B cell (primary cell): ENCODE data around the gene ABCG1. TPM values are rescaled to one million over a fixed set of nuclear protein-coding genes. Genes with fewer than 3 reads are reported as not detected.
A peak's percentile ranks its signal among the peaks of the same experiment; 100 is the strongest.

ENCODE experiments used
- ATAC-seq: fragments of 200-7000 bp; cut with Tn5 transposase; one replicate; pipeline ENCODE4 v1.10.0; 2021; ENCODE audit warnings: low read depth, mild to moderate bottlenecking, moderate number of reproducible peaks, moderate library complexity
- CTCF ChIA-PET: fragments of 350-600 bp; sonication (Branson Sonifier 250); formaldehyde crosslinking; loops from one replicate; lab custom pipeline; 2021; ENCODE audit warnings: antibody characterized with exemption, inconsistent platforms; lab: Charles Lee
- POLR2A ChIA-PET: fragments of 350-600 bp; sonication (Branson Sonifier 250); formaldehyde crosslinking; loops from one replicate; lab custom pipeline; 2021; ENCODE audit warnings: antibody characterized with exemption; lab: Charles Lee
- DNase-seq: peaks from one replicate; pipeline ENCODE4 v3.0.0; 2013
- H2AFZ ChIP-seq: 2 replicates; pipeline ENCODE4 v1.6.1; 2012; ENCODE audit warnings: mild to moderate bottlenecking, low read depth, low read length; ENCODE audit not compliant: insufficient read depth, poor library complexity, severe bottlenecking
- H3K27ac ChIP-seq, 2 donors: 1 replicate in 1 of 2; 2 replicates in 1 of 2; pipeline ENCODE4 v1.5.1; 2012 to 2013; ENCODE audit warnings: low read length in 2 of 2, mild to moderate bottlenecking in 2 of 2, moderate library complexity in 1 of 2
- H3K27me3 ChIP-seq, 4 experiments: fragments of 200-600 bp in 1 of 4; sonication (generic) in 1 of 4; replicated peaks in 1 of 4; 1 replicate in 2 of 4; 2 replicates in 2 of 4; pipeline versions ENCODE4 v1.6.1 to v1.7.0; 2013 to 2016; ENCODE audit warnings: low read length in 3 of 4, mild to moderate bottlenecking in 2 of 4, mixed read lengths in 1 of 4, moderate library complexity in 1 of 4; ENCODE audit not compliant: insufficient read depth in 4 of 4, control insufficient read depth in 3 of 4; ENCODE audit errors: control extremely low read depth in 1 of 4
- H3K36me3 ChIP-seq, 2 experiments: replicated peaks in 1 of 2; 1 replicate in 1 of 2; 2 replicates in 1 of 2; pipeline versions ENCODE4 v1.6.1 to v1.7.1; 2013; ENCODE audit warnings: low read length in 1 of 2; ENCODE audit not compliant: insufficient read depth in 2 of 2, control insufficient read depth in 1 of 2; ENCODE audit errors: control extremely low read depth in 1 of 2, extremely low read depth in 1 of 2
- H3K4me1 ChIP-seq, 2 donors: fragments of 200-600 bp in 1 of 2; sonication (generic) in 1 of 2; 1 replicate in 1 of 2; 2 replicates in 1 of 2; pipeline versions ENCODE4 v1.5.1 to v1.6.1; 2013 to 2017; ENCODE audit warnings: low read length in 2 of 2; ENCODE audit not compliant: control insufficient read depth in 2 of 2, insufficient read depth in 2 of 2
- H3K4me2 ChIP-seq: replicated peaks from 2 replicates; pipeline ENCODE3; 2012; ENCODE audit warnings: mild to moderate bottlenecking, low read depth, low read length; ENCODE audit not compliant: poor library complexity, severe bottlenecking
- H3K4me3 ChIP-seq, 5 experiments: fragments of 200-600 bp in 1 of 5; sonication (generic) in 1 of 5; 1 replicate in 3 of 5; 2 replicates in 2 of 5; pipeline versions ENCODE4 v1.5.1 to v1.7.0; 2011 to 2016; ENCODE audit warnings: low read length in 4 of 5, mild to moderate bottlenecking in 4 of 5, low read depth in 2 of 5, control low read depth in 1 of 5, moderate library complexity in 1 of 5; ENCODE audit not compliant: insufficient read depth in 1 of 5; ENCODE audit errors: control extremely low read depth in 1 of 5, extremely low read depth in 1 of 5
- H3K79me2 ChIP-seq: fragments of 200-600 bp; sonication (generic); one replicate; pipeline ENCODE4 v1.6.0; 2016; ENCODE audit warnings: low read length; ENCODE audit not compliant: control insufficient read depth, insufficient read depth
- H3K9ac ChIP-seq: fragments of 200-600 bp; sonication (generic); 2 replicates; pipeline ENCODE4 v1.6.1; 2017; ENCODE audit warnings: mild to moderate bottlenecking, low read length, moderate library complexity
- H3K9me3 ChIP-seq, 3 donors: one replicate each; pipeline versions ENCODE4 v1.6.1 to v1.7.1; 2013; ENCODE audit warnings: low read length in 2 of 3; ENCODE audit not compliant: control insufficient read depth in 2 of 3, insufficient read depth in 1 of 3; ENCODE audit errors: control extremely low read depth in 1 of 3
- H4K20me1 ChIP-seq: 2 replicates; pipeline ENCODE4 v1.6.0; 2012; ENCODE audit warnings: mild to moderate bottlenecking, low read length; ENCODE audit not compliant: insufficient read depth, control insufficient read depth, poor library complexity, severe bottlenecking
- H3K27ac Mint-ChIP-seq: one replicate; pipeline ENCODE4 v1.8.0; 2021; ENCODE audit warnings: mixed read lengths
- H3K27me3 Mint-ChIP-seq: one replicate; pipeline ENCODE4 v1.8.0; 2021; ENCODE audit warnings: mixed read lengths
- H3K4me1 Mint-ChIP-seq: one replicate; pipeline ENCODE4 v1.8.0; 2021; ENCODE audit warnings: mixed read lengths
- H3K4me3 Mint-ChIP-seq: one replicate; pipeline ENCODE4 v1.8.0; 2021; ENCODE audit warnings: mixed read lengths
- H3K9me3 Mint-ChIP-seq: one replicate; pipeline ENCODE4 v1.8.0; 2022; ENCODE audit warnings: mixed read lengths; ENCODE audit not compliant: insufficient read depth
- EZH2 ChIP-seq: IDR thresholded peaks from 2 replicates; pipeline ENCODE4 v1.6.1; 2012; ENCODE audit warnings: borderline replicate concordance, low read depth, mild to moderate bottlenecking, moderate library complexity, low read length; ENCODE audit not compliant: insufficient read depth, poor library complexity, severe bottlenecking
- WGBS: methylation state at CpG from one replicate; pipeline ENCODE4 v1.1.5; 2013; ENCODE audit warnings: missing lambda C conversion rate; ENCODE audit not compliant: insufficient coverage; 5-methylcytosine and 5-hydroxymethylcytosine counted together
- intact Hi-C: fragments of 100-400 bp; cut with micrococcal nuclease; formaldehyde crosslinking; loops from one replicate; pipeline ENCODE4 v1.10.0; 2022
- polyA plus RNA-seq: library from polyadenylated mRNA; depleted of rRNA; stranded (reverse); fragments of >200 nt; gene quantifications from 2 replicates; pipeline ENCODE4 v1.2.3, GENCODE V29; 2012
- total RNA-seq, 2 donors: library from RNA; stranded (reverse); fragments of 120-200 nt in 1 of 2; gene quantifications; 1 replicate in 1 of 2; 2 replicates in 1 of 2; pipeline versions ENCODE4 v1.2.3 to v1.2.4, GENCODE V29; 2013 to 2022
- TF ChIP-seq, protein P1 (sequence below): fragments of 200-600 bp; IDR thresholded peaks from one replicate; pipeline ENCODE4 v1.8.0; 2022; ENCODE audit warnings: antibody characterized with exemption, mild to moderate bottlenecking

Gene ABCG1
- total and polyA plus RNA-seq, 2 donors (not counting 1 experiment from before 2014, with no cell fraction given) = 8.7 to 27.5 TPM

GRCh38 chr21:42222821-42223390, 4.0 kb downstream of the ABCG1 start:
- H4K20me1 ChIP-seq = peaks cover 66% of the 10 kb centered on the region
- CTCF ChIA-PET = no interaction called here
- POLR2A ChIA-PET = no interaction called here
- TF ChIP-seq, protein P1, sequence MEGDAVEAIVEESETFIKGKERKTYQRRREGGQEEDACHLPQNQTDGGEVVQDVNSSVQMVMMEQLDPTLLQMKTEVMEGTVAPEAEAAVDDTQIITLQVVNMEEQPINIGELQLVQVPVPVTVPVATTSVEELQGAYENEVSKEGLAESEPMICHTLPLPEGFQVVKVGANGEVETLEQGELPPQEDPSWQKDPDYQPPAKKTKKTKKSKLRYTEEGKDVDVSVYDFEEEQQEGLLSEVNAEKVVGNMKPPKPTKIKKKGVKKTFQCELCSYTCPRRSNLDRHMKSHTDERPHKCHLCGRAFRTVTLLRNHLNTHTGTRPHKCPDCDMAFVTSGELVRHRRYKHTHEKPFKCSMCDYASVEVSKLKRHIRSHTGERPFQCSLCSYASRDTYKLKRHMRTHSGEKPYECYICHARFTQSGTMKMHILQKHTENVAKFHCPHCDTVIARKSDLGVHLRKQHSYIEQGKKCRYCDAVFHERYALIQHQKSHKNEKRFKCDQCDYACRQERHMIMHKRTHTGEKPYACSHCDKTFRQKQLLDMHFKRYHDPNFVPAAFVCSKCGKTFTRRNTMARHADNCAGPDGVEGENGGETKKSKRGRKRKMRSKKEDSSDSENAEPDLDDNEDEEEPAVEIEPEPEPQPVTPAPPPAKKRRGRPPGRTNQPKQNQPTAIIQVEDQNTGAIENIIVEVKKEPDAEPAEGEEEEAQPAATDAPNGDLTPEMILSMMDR = no peak
- TF ChIP-seq EZH2 = no peak
- H2AFZ ChIP-seq = no peak overlapping the region
- DNase-seq = no peak
- no peak overlapping the region for H3K4me3 Mint-ChIP-seq
- H3K4me2 ChIP-seq = no peak overlapping the region
- peaks cover 3% of the 10 kb centered on the region for H3K9me3 Mint-ChIP-seq
- WGBS = 80% methylated on average over 9 of the region's 9 CpGs
- peaks cover 0 to 6% (median 0%) of the 10 kb centered on the region in 3 donors for H3K9me3 ChIP-seq
- H3K4me3 ChIP-seq = no peak overlapping the region
- peaks cover 48% of the 10 kb centered on the region for H3K79me2 ChIP-seq
- peaks cover 56% of the 10 kb centered on the region for H3K4me1 Mint-ChIP-seq
- peaks cover 0 to 32% of the 10 kb centered on the region in 2 experiments for H3K36me3 ChIP-seq
- no peaks in the 10 kb centered on the region for H3K27me3 Mint-ChIP-seq
- no peak overlapping the region for H3K9ac ChIP-seq
- H3K27ac Mint-ChIP-seq = peak overlapping the region; percentile 21
- no peak overlapping the region for H3K27ac ChIP-seq
- H3K27me3 ChIP-seq = no peaks in the 10 kb centered on the region
- intact Hi-C loops = no loop called here
- no peak for ATAC-seq
- H3K4me1 ChIP-seq = peaks cover 34 to 46% of the 10 kb centered on the region in 2 donors

- Mint-ChIP-seq H3K4me3 (no peak overlapping the region), H3K4me1 (peaks cover 61% of the 10 kb centered on the region), H3K9me3 (peaks cover 3% of the 10 kb centered on the region), H3K27ac (no peak overlapping the region), H3K27me3 (no peaks in the 10 kb centered on the region)
- H3K36me3 ChIP-seq = peaks cover 0 to 32% of the 10 kb centered on the region in 2 experiments
- DNase-seq (no peak), ATAC-seq (no peak)
- H3K79me2 ChIP-seq = peaks cover 56% of the 10 kb centered on the region
- peaks cover 0 to 15% (median 0%) of the 10 kb centered on the region in 3 donors for H3K9me3 ChIP-seq
- H3K9ac ChIP-seq = no peak overlapping the region
- peaks cover 39 to 48% of the 10 kb centered on the region in 2 donors for H3K4me1 ChIP-seq
- ChIA-PET POLR2A (interaction anchor here (0.7 kb wide), 1 partner anchor 9 kb away, joined by 5 read pairs; no protein-coding TSS in a partner anchor), CTCF (interaction anchor here (0.9 to 1.0 kb wide), 3 partner anchors 9 to 79 kb away, joined by 3 to 4 read pairs (median 4); no protein-coding TSS in a partner anchor)
- intact Hi-C loops = no loop called here
- no peak overlapping the region for H3K27ac ChIP-seq
- no peaks in the 10 kb centered on the region for H3K27me3 ChIP-seq
- H3K4me3 ChIP-seq = no peak overlapping the region
- H3K4me2 ChIP-seq = no peak overlapping the region
- H4K20me1 ChIP-seq = peaks cover 74% of the 10 kb centered on the region
- TF ChIP-seq, protein P1 = no peak
- TF ChIP-seq EZH2 = no peak
- 98% methylated on average over 5 of the region's 15 CpGs for WGBS
- H2AFZ ChIP-seq = no peak overlapping the region
Measured at GRCh38 chr21:42223826-42224575, 5.1 kb downstream of the ABCG1 start.
